ENCODE data around the gene SARS1.

The SARS1 gene

GRCh38 chr1:109249654-109250401, 36.1 kb downstream of the SARS1 start:
- ATAC-seq (peak; percentile 16), DNase-seq (no peak)

GRCh38 chr1:109250454-109251276, 36.9 kb downstream of the SARS1 start:
- ATAC-seq = no peak
- no peak for DNase-seq

GRCh38 chr1:109251277-109252166, 37.8 kb downstream of the SARS1 start:
- no peak for DNase-seq
- no peak for ATAC-seq

GRCh38 chr1:109252167-109252892, 38.6 kb downstream of the SARS1 start:
- DNase-seq = no peak
- ATAC-seq = no peak

GRCh38 chr1:109252893-109253802, 39.4 kb downstream of the SARS1 start:
- DNase-seq (no peak), ATAC-seq (no peak)

- no peak for DNase-seq
- no peak for ATAC-seq
These were observed 40.3 kb downstream of the SARS1 start for GRCh38 chr1:109253803-109254620.

- DNase-seq (no peak), ATAC-seq (no peak)
These were observed 40.9 kb downstream of the SARS1 start for GRCh38 chr1:109254621-109255096.

GRCh38 chr1:109255097-109255651, 41.5 kb downstream of the SARS1 start:
- DNase-seq (no peak), ATAC-seq (no peak)

GRCh38 chr1:109255678-109256077, 42.0 kb downstream of the SARS1 start:
- ATAC-seq (no peak), DNase-seq (no peak)

GRCh38 chr1:109256085-109256484, 42.4 kb downstream of the SARS1 start:
- DNase-seq (no peak), ATAC-seq (no peak)

GRCh38 chr1:109256971-109257681, 43.4 kb downstream of the SARS1 start:
- ATAC-seq (no peak), DNase-seq (no peak)

- DNase-seq (no peak), ATAC-seq (no peak)
These were observed 44.1 kb downstream of the SARS1 start for GRCh38 chr1:109257682-109258421.

GRCh38 chr1:109258481-109259466, 45.1 kb downstream of the SARS1 start:
- DNase-seq (no peak), ATAC-seq (no peak)

- DNase-seq (no peak), ATAC-seq (no peak)
These were observed 46.2 kb downstream of the SARS1 start for GRCh38 chr1:109259674-109260557.

GRCh38 chr1:109261006-109261405, 47.3 kb downstream of the SARS1 start:
- ATAC-seq (no peak), DNase-seq (no peak)

GRCh38 chr1:109261578-109261977, 47.9 kb downstream of the SARS1 start:
- DNase-seq = no peak
- no peak for ATAC-seq
